ENCODE data around the gene TMEM109. TPM values are rescaled to one million over a fixed set of nuclear protein-coding genes. Genes with fewer than 3 reads are reported as not detected.

TMEM109 gene
- polyA plus RNA-seq, 2 of the 4 experiments (the other 2 are of a cell fraction), result 40.9 to 93.0 TPM

- Histone ChIP-seq H3K4me3 (no peak overlapping the region), H3K4me2 (no peak overlapping the region), H3K4me1 (no peaks in the 10 kb centered on the region), H3K27ac (no peak overlapping the region), H3K9me3 (no peaks in the 10 kb centered on the region)
- POLR2A ChIA-PET, result no interaction called here
- WGBS (ENCODE audit: missing lambda C conversion rate), result 52% methylated on average over 7 of the region's 7 CpGs
- CTCF ChIA-PET, result interaction anchor here (1.0 to 1.5 kb wide), 2 partner anchors 13 to 323 kb away, joined by 3 to 4 read pairs; no protein-coding TSS in a partner anchor
- no peak for ATAC-seq
- no peak for TF ChIP-seq NPAS2 (CRISPR knock-in tag; IDR thresholded peaks at IDR 0.05; ENCODE audit: borderline replicate concordance)
- TF ChIP-seq MAFK (IDR thresholded peaks at IDR 0.05; ENCODE audit: partially characterized antibody), result no peak
- no peak for TF ChIP-seq CBX2 (IDR thresholded peaks at IDR 0.05; ENCODE audit: borderline replicate concordance, low read depth)
- TF ChIP-seq HOXA7 (CRISPR knock-in tag; IDR thresholded peaks at IDR 0.05), result no peak
- TF ChIP-seq FOSB (CRISPR knock-in tag; IDR thresholded peaks at IDR 0.05), result no peak
- TF ChIP-seq RCOR1 (IDR thresholded peaks at IDR 0.05; ENCODE audit: low read depth, low read length), result no peak
- TF ChIP-seq POLR2AphosphoS2 (conservative IDR thresholded peaks at IDR 0.05; ENCODE audit: low read length), result no peak
- no peak for TF ChIP-seq ZC3H11A (IDR thresholded peaks at IDR 0.05)
- TF ChIP-seq EHF (CRISPR knock-in tag; IDR thresholded peaks at IDR 0.05), result no peak
- TF ChIP-seq BCL3 (IDR thresholded peaks at IDR 0.05), result no peak
- TF ChIP-seq EHMT2 (IDR thresholded peaks at IDR 0.05; ENCODE audit: low read depth), result no peak
- no peak for TF ChIP-seq GATA3 (IDR thresholded peaks at IDR 0.05; ENCODE audit: borderline replicate concordance)
- TF ChIP-seq HDAC2 (IDR thresholded peaks at IDR 0.05), result no peak
- no peak for TF ChIP-seq ATOH8 (CRISPR knock-in tag; IDR thresholded peaks at IDR 0.05; ENCODE audit: low read depth)
- TF ChIP-seq RFX5 (IDR thresholded peaks at IDR 0.05), result no peak
- TF ChIP-seq TP53 (CRISPR knock-in tag; IDR thresholded peaks at IDR 0.05), result no peak
- TF ChIP-seq KDM1A (IDR thresholded peaks at IDR 0.05; ENCODE audit: low read depth), result no peak
- no peak for TF ChIP-seq ZNF302 (CRISPR knock-in tag; IDR thresholded peaks at IDR 0.05)
- no peak for TF ChIP-seq JUN (IDR thresholded peaks at IDR 0.05)
- no peak for FAIRE-seq
- DNase-seq (ENCODE audit: low read depth in 1 of 2, low spot score in 1 of 2), result no peak
Measured at GRCh38 chr11:60864856-60865513, 49.0 kb upstream of the TMEM109 start.

GRCh38 chr11:60866911-60867870 is 46.8 kb upstream of the TMEM109 start, which contains the start of gene ZP1:
Gene ZP1 (plus strand): TSS chr11:60867542. CDS start chr11:60867562, 20 bp downstream.
- no peak within 1 kb of the TSS for H3K27ac ChIP-seq
- no peak for DNase-seq (ENCODE audit: low read depth in 1 of 2, low spot score in 1 of 2)
- H3K4me2 ChIP-seq, result no peak within 1 kb of the TSS
- 59% methylated on average over 10 of the region's 13 CpGs for WGBS (ENCODE audit: missing lambda C conversion rate)
- H3K9me3 ChIP-seq, result no peaks in the 10 kb centered on the region
- ChIA-PET CTCF (interaction anchor here (0.7 to 12.3 kb wide), 11 partner anchors 9 to 320 kb away, joined by 3 to 79 read pairs (median 6); partner anchors contain the start of gene PTGDR2), POLR2A (no interaction called here)
- H3K4me3 ChIP-seq, result no peak within 1 kb of the TSS
- ATAC-seq, result no peak
- peaks cover 9% of the 10 kb centered on the region for H3K4me1 ChIP-seq
- no peak for FAIRE-seq
- TF ChIP-seq POLR2A (IDR thresholded peaks at IDR 0.05; ENCODE audit: low read length), result no peak
- TF ChIP-seq JUN (IDR thresholded peaks at IDR 0.05), result no peak
- TF ChIP-seq FOSL2 (IDR thresholded peaks at IDR 0.05), result no peak
- no peak for TF ChIP-seq FOSL2 (CRISPR knock-in tag; IDR thresholded peaks at IDR 0.05)
- no peak for TF ChIP-seq REST (IDR thresholded peaks at IDR 0.05)
- TF ChIP-seq BHLHE40 (IDR thresholded peaks at IDR 0.05; ENCODE audit: low read depth, low read length), result no peak
- TF ChIP-seq MAX (IDR thresholded peaks at IDR 0.05), result no peak
- no peak for TF ChIP-seq RFX5 (IDR thresholded peaks at IDR 0.05)
- no peak for TF ChIP-seq ELK1 (IDR thresholded peaks at IDR 0.05; ENCODE audit: low read depth, low read length)
- no peak for TF ChIP-seq ZFP36 (IDR thresholded peaks at IDR 0.05; ENCODE audit: borderline replicate concordance, partially characterized antibody)
- no peak for TF ChIP-seq KDM5A (IDR thresholded peaks at IDR 0.05)
- TF ChIP-seq SMC3 (IDR thresholded peaks at IDR 0.05), result no peak
- TF ChIP-seq BCL3 (IDR thresholded peaks at IDR 0.05), result no peak
- no peak for TF ChIP-seq JUNB (IDR thresholded peaks at IDR 0.05)
